Duodenal mucosa (tissue), 2 donors: ENCODE results near the gene TRIM29.
"Not testable (repeated sequence)": the region's sequence is repeated elsewhere in the genome, so short reads cannot be mapped to it uniquely, and the experiment has no call there.

Experiments used
- H3K27ac ChIP-seq: one replicate; pipeline ENCODE4 v1.7.0; 2013; ENCODE audit warnings: low read depth, low read length
- H3K27me3 ChIP-seq, 2 donors: one replicate each; pipeline ENCODE4 v1.7.0; 2013; ENCODE audit warnings: low read length in 2 of 2, control low read depth in 1 of 2; ENCODE audit not compliant: insufficient read depth in 2 of 2, control insufficient read depth in 1 of 2
- H3K36me3 ChIP-seq, 2 donors: one replicate each; pipeline ENCODE4 v1.7.0; 2013; ENCODE audit warnings: low read length in 2 of 2, control low read depth in 1 of 2; ENCODE audit not compliant: insufficient read depth in 2 of 2, control insufficient read depth in 1 of 2
- H3K4me1 ChIP-seq, 2 donors: one replicate each; pipeline ENCODE4 v1.7.0; 2013; ENCODE audit warnings: low read length in 2 of 2, control low read depth in 1 of 2; ENCODE audit not compliant: insufficient read depth in 2 of 2, control insufficient read depth in 1 of 2
- H3K4me3 ChIP-seq, 2 donors: one replicate each; pipeline ENCODE4 v1.7.0; 2013; ENCODE audit warnings: low read length in 2 of 2, low read depth in 1 of 2
- H3K9ac ChIP-seq, 2 donors: one replicate each; pipeline ENCODE4 v1.7.0; 2013; ENCODE audit warnings: low read length in 2 of 2, low read depth in 1 of 2
- H3K9me3 ChIP-seq, 2 donors: one replicate each; pipeline ENCODE4 v1.7.0; 2013; ENCODE audit warnings: low read length in 2 of 2, control low read depth in 1 of 2; ENCODE audit not compliant: control insufficient read depth in 1 of 2

The TRIM29 gene

GRCh38 chr11:120149246-120149645, 11.3 kb upstream of the TRIM29 start:
- no peaks in the 10 kb centered on the region for H3K36me3 ChIP-seq
- H3K9me3 ChIP-seq: no peaks in the 10 kb centered on the region
- no peak overlapping the region for H3K4me3 ChIP-seq
- peaks cover 0 to 3% of the 10 kb centered on the region in 2 donors for H3K27me3 ChIP-seq
- no peaks in the 10 kb centered on the region for H3K4me1 ChIP-seq
- H3K27ac ChIP-seq: no peak overlapping the region
- no peak overlapping the region for H3K9ac ChIP-seq

- Histone ChIP-seq H3K27me3 (peaks cover 0 to 9% of the 10 kb centered on the region in 2 donors), H3K9me3 (no peaks in the 10 kb centered on the region), H3K36me3 (no peaks in the 10 kb centered on the region), H3K4me1 (no peaks in the 10 kb centered on the region), H3K9ac (no peak overlapping the region), H3K27ac (no peak overlapping the region), H3K4me3 (no peak overlapping the region)
These were observed 10.0 kb upstream of the TRIM29 start for GRCh38 chr11:120147950-120148270.

- no peaks in the 10 kb centered on the region for H3K36me3 ChIP-seq
- H3K27me3 ChIP-seq: peaks cover 0 to 10% of the 10 kb centered on the region in 2 donors
- no peak overlapping the region for H3K4me3 ChIP-seq
- H3K4me1 ChIP-seq: no peaks in the 10 kb centered on the region
- no peak overlapping the region for H3K9ac ChIP-seq
- H3K27ac ChIP-seq: no peak overlapping the region
- no peaks in the 10 kb centered on the region for H3K9me3 ChIP-seq
These were observed 9.4 kb upstream of the TRIM29 start for GRCh38 chr11:120147094-120147949.

GRCh38 chr11:120146413-120147093, 8.6 kb upstream of the TRIM29 start:
- Histone ChIP-seq H3K9me3 (no peaks in the 10 kb centered on the region), H3K4me3 (no peak overlapping the region), H3K27ac (no peak overlapping the region), H3K27me3 (peaks cover 0 to 14% of the 10 kb centered on the region in 2 donors), H3K4me1 (no peaks in the 10 kb centered on the region), H3K9ac (no peak overlapping the region), H3K36me3 (no peaks in the 10 kb centered on the region)

GRCh38 chr11:120144501-120144900, 6.6 kb upstream of the TRIM29 start:
- Histone ChIP-seq H3K4me1 (no peaks in the 10 kb centered on the region), H3K27me3 (peaks cover 0 to 16% of the 10 kb centered on the region in 2 donors), H3K9me3 (no peaks in the 10 kb centered on the region), H3K4me3 (no peak overlapping the region), H3K36me3 (no peaks in the 10 kb centered on the region), H3K27ac (no peak overlapping the region), H3K9ac (no peak overlapping the region)

- not testable (repeated sequence) for H3K9me3 ChIP-seq, H3K4me1 ChIP-seq, H3K27ac ChIP-seq, H3K9ac ChIP-seq, H3K4me3 ChIP-seq, H3K36me3 ChIP-seq
- H3K27me3 ChIP-seq: peaks cover 0 to 16% of the 10 kb centered on the region in 2 donors
These were observed 5.6 kb upstream of the TRIM29 start for GRCh38 chr11:120143472-120143871.

GRCh38 chr11:120142441-120143100, 4.7 kb upstream of the TRIM29 start:
- no peaks in the 10 kb centered on the region for H3K9me3 ChIP-seq
- no peaks in the 10 kb centered on the region for H3K36me3 ChIP-seq
- H3K27ac ChIP-seq: no peak overlapping the region
- peaks cover 4 to 7% of the 10 kb centered on the region in 2 donors for H3K4me1 ChIP-seq
- no peak overlapping the region for H3K9ac ChIP-seq
- no peak overlapping the region for H3K4me3 ChIP-seq
- H3K27me3 ChIP-seq: peaks cover 0 to 16% of the 10 kb centered on the region in 2 donors

GRCh38 chr11:120141768-120142423, 4.0 kb upstream of the TRIM29 start:
- H3K4me3 ChIP-seq: no peak overlapping the region
- peaks cover 5 to 8% of the 10 kb centered on the region in 2 donors for H3K4me1 ChIP-seq
- no peak overlapping the region for H3K27ac ChIP-seq
- no peak overlapping the region for H3K9ac ChIP-seq
- peaks cover 0 to 16% of the 10 kb centered on the region in 2 donors for H3K27me3 ChIP-seq
- H3K36me3 ChIP-seq: no peaks in the 10 kb centered on the region
- no peaks in the 10 kb centered on the region for H3K9me3 ChIP-seq

- H3K9ac ChIP-seq: no peak overlapping the region
- no peaks in the 10 kb centered on the region for H3K36me3 ChIP-seq
- H3K9me3 ChIP-seq: no peaks in the 10 kb centered on the region
- peaks cover 0 to 16% of the 10 kb centered on the region in 2 donors for H3K27me3 ChIP-seq
- H3K27ac ChIP-seq: no peak overlapping the region
- peaks cover 5 to 8% of the 10 kb centered on the region in 2 donors for H3K4me1 ChIP-seq
- H3K4me3 ChIP-seq: no peak overlapping the region
These were observed 3.3 kb upstream of the TRIM29 start for GRCh38 chr11:120141113-120141767.
